HuH-7 (cell line): Measurements from ENCODE around the gene SDHA.

Experiments
- DNase-seq: peaks from one replicate; pipeline ENCODE4 v3.0.0; 2011; ENCODE audit warnings: low spot score

SDHA gene

DNA sequence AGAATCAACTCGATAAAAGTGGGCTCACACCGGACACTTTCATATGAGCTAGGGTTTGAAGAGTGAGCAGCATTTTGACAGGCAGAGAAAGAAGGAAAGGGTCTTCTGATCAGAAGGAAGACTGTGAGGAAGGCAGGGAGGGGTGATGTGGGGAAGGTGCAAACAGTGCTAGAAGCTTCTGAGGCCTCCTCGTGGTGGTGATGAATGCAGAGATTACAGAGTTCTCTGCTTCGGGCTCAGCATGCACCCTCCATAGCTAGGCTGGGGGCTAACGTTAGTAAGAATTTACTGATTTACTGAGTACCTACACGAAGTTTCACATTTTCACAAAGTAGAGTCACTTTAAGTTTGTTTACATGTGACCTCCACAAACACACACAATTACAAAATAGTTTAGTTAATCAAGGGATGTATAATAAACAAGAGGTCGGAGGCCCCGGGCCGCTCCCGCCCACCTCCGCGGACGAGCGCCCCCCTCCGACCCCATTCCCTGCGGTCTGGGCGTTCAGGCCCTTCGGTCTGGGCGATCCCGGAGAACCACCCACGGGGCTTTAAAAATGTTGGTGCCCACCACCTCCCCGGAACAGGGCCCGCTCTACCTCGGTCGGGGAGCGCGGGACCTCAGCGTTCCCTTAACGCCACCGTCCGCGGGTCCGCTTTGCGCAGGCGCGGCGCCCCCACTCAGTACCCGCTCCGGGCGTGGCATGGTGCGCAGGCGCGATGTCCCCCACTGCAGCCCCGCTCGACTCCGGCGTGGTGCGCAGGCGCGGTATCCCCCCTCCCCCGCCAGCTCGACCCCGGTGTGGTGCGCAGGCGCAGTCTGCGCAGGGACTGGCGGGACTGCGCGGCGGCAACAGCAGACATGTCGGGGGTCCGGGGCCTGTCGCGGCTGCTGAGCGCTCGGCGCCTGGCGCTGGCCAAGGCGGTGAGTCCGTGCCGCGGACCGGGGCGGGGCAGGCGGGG is at the start of gene SDHA, which contains the start of gene CCDC127:
Gene SDHA (plus strand): TSS at position 827 of the 963 bp plus-strand sequence. CDS start 36 bp downstream, at position 863.
Gene CCDC127 (minus strand): TSS at position 660 of the 963 bp plus-strand sequence. CDS start 1,304 bp downstream, outside the sequence.
- peak; percentile 100 for DNase-seq

DNA sequence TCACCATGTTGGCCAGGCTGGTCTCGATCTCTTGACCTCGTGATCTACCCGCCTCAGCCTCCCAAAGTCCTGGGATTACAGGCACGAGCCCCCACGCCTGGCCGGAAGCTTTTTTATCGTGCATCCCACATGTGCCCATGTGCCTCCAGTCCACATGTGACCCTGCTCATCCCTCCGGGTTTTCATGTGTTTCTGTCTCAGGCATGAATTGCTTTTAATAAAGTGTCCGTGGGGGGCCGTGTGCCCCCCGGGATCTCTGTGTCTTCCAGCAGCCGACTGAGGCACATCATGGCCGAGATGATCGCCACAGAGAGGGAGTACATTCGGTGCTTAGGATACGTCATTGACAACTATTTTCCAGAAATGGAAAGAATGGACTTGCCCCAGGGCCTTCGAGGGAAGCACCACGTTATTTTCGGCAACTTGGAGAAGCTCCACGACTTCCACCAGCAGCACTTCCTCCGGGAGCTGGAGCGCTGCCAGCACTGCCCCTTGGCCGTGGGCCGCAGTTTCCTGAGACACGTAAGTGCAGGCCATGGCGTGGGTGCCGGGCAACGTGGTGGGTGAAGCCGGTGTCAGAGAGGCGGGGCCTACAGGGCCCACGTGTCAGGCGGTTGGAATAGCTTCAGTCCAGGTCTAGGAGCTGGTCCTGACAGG is 48.9 kb upstream of the SDHA start:
- no peak for DNase-seq

DNA sequence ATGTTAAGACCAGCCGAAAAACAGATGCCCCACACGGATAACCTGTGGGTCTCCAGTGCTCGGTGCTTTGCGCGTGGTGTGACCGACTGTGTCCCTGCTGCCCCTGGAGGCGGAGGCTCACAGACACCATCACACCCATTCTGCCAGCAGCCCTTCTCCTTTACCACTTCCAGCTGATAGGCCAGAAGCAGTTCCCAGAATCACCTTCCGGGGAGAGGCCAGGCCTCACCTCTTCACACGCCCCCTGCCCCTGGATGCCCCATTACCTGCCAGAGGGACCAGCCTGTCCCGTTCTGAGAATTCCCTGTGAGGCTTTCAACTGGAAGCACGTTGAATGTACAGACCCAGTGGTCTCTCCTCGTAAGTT is 48.4 kb upstream of the SDHA start:
- DNase-seq = no peak

DNA sequence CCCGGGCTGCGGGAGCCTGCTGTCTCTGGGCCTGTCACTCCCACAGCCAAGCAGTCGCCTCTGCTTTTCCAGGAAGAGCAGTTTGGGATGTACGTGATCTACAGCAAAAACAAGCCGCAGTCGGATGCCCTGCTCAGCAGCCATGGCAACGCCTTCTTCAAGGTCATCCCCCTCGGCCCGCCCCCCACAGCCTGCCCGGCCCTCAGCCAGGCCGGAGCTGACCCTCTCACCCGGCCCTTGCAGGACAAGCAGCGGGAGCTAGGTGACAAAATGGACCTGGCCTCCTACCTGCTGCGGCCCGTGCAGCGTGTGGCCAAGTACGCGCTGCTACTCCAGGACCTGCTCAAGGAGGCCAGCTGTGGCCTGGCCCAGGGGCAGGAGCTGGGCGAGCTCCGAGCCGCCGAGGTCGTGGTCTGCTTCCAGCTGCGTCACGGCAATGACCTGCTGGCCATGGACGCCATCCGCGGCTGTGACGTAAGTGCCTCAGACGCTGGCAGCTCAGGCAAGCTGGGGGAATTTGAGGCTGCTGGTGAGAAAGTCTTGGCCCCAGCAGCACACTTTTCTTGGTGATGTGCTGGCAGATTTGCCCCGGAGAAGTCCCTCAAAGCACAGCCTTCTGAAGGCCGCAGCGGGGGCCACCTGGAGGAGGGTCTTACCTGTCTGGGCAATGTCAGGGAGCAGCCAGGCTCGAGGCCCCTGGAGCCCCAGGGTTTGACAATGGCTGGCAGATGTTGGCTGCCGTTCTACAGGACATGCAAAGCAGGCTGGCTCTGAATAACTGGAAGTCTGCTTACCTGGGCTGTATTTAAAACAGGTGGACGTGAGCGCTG is 46.9 kb upstream of the SDHA start:
- no peak for DNase-seq

DNA sequence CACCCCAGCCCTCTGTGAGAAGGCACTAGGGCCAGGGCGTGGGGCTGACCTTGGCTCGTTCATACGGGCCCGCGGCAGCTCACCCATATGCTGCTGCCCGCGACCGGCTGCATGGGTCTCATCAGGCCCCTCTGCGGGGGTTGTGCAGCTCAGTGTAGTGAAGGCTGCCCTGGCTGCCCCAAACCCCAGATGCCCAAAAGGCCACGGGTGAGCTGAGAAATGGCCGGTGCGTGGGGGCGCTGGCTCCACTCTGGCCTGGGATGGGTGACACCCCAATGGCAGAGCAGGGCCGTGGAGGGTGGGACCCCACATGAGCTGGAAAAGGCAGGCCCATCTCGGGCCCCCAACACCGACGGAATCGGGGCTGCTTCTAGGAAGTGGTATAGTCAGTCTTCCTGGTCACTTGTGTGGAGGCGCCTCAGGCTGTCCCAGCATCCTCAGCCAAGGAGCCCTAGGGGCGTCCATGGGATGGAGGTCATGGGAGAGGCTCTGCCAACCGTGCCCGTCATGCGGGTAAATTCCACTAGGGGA is 46.3 kb upstream of the SDHA start:
- DNase-seq = no peak

DNA sequence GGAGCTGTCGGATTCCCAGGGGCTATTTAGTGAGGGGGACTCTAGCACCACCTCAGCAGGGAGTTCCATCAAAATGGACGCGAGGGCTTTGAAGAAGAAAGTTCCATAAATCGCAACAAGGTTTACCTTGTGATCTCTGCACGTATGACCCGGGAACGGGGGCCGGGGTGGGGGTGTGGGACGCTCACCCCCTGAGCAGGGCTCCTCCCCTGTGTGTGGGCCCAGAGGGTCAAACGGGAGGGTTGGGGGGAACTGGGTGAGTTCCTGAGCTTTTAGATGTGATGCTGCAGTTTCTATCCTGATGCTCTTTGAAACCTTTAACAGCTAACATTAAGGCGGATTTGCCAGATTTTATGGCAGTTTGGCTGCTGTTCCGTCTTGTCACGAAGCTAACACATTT is 45.7 kb upstream of the SDHA start:
- DNase-seq = no peak

DNA sequence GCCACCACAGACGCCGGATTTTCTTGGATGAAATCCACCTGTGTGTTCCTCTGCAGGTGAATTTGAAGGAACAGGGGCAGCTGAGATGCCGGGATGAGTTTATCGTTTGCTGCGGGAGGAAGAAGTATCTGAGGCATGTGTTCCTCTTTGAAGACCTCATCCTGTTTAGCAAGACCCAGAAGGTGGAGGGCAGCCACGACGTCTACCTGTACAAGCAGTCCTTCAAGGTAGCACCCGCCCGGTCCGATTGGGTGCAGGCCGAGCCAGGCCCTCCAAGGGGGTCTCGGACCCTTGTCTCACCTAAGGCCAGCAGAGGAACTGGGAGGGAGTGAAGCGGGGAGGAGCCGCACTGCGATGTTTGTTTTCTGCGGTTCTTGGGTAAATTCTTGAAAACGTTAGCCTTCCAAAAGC is 45.3 kb upstream of the SDHA start:
- DNase-seq = no peak

DNA sequence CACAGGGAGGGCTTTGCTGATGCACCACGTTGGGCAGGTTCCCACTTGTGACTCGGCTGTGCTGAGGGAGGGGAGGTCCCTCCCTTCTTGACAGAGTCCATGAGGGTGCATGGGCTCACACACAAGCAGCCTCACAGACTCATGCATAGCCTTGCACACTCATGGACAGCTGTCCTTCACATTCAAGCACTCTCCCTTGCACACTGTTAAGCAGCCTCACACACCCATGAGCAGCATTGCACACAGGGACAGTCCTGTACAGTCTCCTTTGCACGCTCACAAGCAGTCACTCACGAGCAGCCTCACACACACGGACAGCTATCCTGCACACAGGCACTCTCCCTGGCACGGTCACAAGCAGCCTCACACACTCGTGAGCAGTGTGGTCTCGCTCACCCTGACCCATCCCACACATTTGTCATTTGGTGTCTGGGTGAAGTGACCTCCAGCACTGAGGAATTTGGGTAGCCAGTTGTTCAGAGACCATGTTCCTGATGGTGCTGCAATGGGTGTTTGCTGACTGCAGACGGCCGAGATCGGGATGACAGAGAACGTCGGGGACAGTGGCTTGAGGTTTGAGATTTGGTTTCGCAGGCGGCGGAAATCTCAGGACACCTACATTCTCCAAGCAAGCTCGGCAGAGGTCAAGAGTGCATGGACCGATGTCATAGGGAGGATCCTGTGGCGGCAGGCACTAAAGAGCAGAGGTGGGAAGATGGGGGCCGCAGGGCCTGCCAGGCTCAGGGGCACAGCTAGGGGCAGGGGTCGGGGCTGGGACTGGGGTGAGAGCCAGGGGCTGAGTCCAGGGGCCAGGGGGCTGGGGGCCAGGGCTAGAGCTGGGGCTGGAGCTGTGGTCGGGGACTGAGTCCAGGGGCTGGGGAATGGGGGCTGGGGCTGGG is 44.5 kb upstream of the SDHA start:
- DNase-seq = no peak

DNA sequence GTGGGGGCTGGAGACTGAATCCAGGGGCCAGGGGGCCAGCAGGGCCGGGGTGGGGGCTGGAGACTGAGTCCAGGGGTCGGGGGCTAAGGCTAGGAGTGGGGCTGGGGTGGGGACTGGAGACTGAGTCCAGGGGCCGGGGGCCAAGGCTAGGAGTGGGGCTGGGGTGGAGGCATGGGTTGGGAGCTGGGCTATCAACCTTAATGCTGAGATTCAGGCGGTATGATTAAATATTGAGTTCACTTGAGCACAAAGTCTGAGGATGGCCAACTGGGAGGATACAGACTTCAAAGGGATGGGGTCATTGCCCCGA is 43.9 kb upstream of the SDHA start:
- DNase-seq = no peak

DNA sequence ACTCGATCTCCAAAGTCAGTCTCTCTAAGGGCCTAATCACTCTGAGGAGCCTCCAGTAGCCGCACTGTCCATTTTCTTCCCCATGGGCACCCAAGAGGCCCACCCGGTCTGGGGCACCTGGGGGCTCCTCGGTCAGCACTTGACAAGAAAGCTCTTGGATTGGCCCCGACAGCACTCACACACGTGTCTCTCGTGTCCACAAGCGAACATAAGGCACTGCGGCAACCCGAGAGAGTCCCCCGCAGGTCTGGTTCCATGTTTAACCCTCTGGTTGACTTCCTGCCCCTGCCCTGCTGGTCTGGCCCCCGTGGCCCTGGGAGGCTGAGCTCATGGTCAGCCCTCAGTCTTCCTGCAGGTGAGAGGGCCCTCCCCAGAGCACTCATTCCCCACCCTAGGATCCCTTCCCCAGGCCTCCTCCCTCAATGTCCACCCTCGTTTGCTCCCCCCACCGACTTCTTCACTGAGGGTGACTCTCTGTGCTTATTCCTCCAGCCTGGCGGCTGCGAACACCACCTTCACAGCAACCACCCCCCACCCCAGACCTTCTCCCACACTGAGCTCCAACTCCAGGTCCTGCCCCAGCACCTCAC is 43.1 kb upstream of the SDHA start:
- DNase-seq = no peak

DNA sequence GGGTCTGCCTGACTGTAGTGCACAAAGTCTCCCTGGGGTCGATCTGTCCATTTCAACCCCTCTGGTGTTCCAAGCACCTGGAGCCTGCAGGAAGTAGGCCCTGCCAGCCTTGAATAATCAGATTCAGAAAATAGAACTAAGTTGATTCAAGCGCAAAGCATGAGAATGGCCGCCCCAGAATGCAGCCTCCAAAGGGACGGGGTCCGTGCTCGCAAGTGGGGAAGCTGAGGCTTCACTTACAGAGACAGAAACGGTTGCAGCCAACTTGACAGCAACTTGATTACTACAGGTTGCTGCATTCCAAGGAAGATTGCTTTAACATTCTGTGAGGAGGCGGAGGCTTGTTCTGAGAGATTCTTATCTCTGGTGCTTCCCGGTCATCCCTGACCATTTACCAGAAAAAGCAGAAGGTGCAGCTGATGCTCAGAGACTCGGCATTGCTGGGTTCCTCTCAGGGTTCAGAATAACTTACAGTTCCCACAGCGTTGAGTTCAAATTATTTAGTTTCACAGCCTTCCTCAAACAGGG is 41.8 kb upstream of the SDHA start:
- DNase-seq = no peak

DNA sequence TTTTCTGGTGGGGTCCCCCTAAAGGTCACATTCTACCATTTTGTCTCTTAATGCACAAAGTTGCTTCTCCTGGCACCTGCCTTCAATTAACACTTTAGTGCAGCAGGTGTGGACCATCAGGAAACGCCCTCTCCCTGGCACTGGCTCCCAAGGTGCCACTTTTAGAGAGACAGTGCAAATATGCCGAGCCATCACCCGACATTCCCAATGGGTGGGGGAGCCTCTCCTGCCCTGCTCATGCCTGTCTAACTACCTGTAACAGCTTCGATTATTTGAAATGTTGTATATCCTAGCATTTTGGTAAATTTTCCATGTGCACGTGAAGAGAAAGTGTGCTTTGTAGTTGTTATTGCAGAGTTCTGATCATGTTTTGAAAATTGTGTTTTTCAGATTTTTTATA is 40.0 kb upstream of the SDHA start:
- DNase-seq = no peak

DNA sequence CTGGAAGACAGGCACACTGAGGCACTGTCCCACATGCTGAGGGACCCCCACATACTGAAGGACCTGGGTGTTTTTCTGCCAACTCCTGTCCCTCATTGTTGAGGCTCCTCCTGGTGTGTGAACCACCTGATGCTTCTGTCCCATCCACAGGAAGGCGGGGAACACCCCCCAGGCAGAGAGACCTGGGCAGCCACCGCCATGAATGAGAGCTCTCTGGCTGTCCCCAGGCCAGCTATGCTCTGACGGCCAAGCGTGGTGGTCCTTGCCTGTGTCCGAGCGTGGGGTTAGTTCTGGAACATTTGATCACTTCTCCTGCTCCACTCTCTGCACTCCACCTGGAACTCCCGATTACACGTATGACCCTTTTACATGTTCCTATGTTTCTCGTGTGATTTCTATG is 38.7 kb upstream of the SDHA start:
- DNase-seq = no peak

DNA sequence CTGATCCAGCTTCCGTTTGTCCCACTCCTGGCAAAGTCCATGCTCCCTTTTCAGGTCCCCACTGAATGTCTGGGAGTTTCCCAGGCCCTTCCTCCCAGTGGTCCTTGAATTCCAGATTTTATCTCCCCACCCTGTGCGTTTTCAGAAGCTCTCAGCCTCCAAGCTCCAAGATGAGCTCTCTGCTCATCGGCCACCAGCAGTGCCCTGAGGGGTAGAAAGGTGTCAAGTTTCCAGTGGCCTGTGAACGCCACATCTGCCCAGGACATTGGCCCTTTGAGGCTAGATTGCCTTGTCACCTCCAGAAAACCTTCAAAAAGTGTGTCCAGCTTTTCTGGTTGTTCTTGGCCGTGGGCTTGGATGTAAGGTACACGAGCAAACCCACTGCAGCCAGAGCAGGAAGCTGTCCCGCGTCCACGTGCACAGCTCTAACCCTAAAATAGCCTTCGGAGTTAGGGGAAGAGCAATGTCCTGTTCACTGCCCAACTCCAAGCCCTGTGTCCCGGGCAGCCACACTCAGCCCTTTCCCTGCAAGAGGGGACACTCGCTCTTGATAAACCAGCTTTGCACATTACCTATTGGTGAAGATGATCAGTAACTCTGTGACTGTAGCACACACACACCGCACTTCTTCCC is 37.7 kb upstream of the SDHA start:
- no peak for DNase-seq

DNA sequence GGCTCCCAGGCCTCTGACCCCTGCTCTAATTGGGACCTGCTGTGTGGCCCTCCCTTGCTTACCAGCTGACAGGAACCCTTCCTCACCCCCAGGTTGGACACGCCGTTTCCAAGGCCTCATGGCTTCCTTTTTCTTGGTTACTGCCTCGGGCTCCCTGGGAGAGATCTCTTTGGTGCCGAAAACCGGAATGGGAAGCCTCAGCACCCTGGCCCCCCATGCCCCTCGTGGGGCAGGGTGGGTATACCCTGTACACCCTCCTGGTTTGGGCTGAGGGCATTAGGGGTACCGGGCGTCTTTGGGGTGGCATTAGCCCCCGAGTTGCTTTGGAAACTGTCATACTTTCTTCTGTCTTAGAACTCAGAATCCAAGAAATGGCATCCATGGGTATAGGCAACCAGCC is 37.0 kb upstream of the SDHA start:
- DNase-seq = no peak

DNA sequence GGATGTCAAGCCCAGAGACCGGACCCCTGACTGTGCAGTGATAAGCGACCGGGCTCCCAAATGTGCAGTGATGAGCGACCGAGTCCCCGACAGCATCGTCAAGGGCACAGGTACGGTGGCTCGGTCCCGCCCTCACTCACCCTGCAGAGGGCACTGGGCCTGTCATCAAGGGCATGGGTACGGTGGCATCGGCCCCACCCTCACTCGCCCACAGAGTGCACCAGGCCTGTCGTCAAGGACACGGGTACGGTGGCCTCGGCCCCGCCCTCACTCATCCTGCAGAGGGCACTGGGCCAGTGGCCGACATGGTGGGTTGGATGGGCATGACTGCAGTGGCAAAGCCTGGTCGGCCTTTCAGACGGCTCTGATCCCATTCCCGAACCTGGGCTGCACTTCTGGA is 36.6 kb upstream of the SDHA start:
- no peak for DNase-seq

DNA sequence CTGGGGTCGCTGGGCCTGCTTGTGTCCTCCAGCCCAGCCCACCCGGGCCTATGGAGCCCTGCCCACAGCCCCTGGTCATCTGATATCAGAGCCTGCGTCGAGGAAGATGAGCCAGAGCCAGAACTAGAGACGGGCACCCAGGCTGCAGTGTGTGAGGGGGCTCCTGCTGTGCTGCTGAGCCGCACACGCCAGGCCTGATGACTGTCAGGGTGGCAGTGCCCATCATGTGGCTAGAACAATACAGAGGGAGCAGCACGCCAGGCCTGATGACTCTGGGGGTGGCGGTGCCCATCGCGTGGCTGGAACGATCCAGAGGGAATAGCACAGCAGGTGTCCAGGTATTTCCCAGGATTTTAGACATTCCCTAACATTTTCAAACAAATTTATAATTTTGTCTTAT is 36.0 kb upstream of the SDHA start:
- no peak for DNase-seq

DNA sequence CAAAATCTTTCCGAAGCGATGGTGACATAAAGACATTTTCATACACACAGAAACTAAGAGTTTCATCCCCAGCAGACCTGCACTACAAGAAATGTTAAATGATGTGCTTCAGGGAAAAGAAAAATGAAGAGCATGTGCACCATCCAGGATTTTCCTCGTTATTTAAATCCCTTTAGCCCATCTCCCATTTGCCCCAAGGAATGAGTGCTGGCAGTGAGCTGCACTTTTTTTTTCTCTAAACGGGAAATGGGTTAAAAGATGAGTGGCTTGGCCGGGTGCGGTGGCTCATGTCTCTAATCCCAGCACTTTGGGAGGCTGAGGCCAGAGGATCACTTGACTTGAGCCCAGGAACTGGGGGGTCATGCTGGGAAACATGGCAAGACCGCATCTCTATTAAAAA is 33.6 kb upstream of the SDHA start:
- DNase-seq = no peak

DNA sequence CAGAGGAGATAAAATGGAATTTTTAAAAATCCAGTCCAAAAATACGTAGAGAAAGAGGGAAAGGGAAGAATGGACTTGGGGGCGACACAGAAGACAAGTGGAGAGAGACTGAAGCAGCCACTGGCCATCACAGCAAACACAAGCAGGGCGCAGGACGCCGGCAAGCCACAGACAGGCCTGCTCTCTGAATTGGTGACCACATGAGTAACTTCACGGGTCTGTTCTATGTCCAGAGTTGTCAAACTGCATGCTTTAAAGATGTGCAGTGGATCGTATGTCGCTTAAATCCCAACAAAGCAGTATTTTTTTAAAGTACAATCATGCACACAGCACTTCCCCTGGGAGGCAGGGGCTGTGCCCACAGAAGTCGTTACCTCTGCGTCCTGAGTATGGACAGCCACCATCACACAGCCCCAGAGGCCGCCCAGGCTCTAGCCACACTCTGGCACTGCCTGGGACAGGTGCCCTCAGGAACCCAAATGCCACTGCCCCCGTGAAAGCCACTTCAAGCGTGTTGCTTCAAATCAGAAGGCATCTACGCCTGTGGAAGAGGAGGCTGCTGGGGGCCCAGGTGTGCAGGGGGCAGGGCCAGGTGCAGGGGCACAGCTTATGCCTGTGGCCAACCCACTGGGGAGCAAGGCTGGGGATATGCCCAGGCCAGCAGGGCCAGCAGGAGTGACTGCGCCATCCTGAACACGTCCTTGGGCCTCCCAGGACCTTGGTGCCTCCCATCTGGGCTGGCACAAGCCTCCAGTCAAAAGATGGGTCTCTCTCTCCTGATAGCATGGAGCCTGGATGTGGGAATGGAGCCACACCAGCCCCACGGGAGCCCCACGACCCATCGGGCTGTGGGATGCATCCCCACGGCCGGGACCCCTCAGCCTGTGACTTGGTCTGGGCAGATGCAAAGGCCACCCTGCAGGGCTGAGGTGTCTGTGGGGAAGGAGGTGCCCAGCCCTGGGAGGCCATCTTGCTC is 32.7 kb upstream of the SDHA start:
- no peak for DNase-seq
